HepG2 (cell line): ENCODE results near the gene MYOZ3. TPM values are rescaled to one million over a fixed set of nuclear protein-coding genes. Genes with fewer than 3 reads are reported as not detected.

Experiments
- ATAC-seq: fragments of 200-7000 bp; cut with Tn5 transposase; 3 replicates; pipeline ENCODE4 v1.9.1; 2020; ENCODE audit warnings: mild to moderate bottlenecking, moderate library complexity
- BruUV-seq: library from RNA; stranded (reverse); fragments of 400-500 nt; replicated peaks from 2 replicates; lab custom pipeline; 2021; lab: Mats Ljungman, UMichigan
- CTCF ChIA-PET: fragments of 300-600 bp; formaldehyde crosslinking; extraction: SDS; loops from one replicate; lab custom pipeline; 2021; ENCODE audit warnings: low total read pairs, inconsistent platforms, low intra/inter-chr PET ratio; lab: Yijun Ruan, JAX
- POLR2A ChIA-PET: fragments of 350-600 bp; sonication (Branson Sonifier 250); formaldehyde crosslinking; loops from one replicate; lab custom pipeline; 2020; ENCODE audit warnings: antibody characterized with exemption, inconsistent platforms; lab: Yijun Ruan, JAX
- DNase-seq: peaks from one replicate; pipeline ENCODE4 v3.0.0-alpha.2; 2015; ENCODE audit warnings: low spot score
- FAIRE-seq: peaks from 3 replicates; lab custom pipeline; 2011; peaks lifted over from hg19 to GRCh38; lab: Jason Lieb, UNC
- H2AFZ ChIP-seq: one replicate; pipeline ENCODE4 v1.6.1; 2011; ENCODE audit warnings: low read length, inconsistent platforms
- H3K27ac ChIP-seq: fragments of 300-600 bp; 3 replicates; pipeline ENCODE4 v1.8.0; 2011; ENCODE audit warnings: mixed run types, mild to moderate bottlenecking, mixed read lengths, low read length, inconsistent platforms; ENCODE audit not compliant: insufficient read depth; ENCODE audit errors: extremely low read length
- H3K27me3 ChIP-seq, 2 experiments: fragments of 200-600 bp in 1 of 2; 2 replicates in 1 of 2; 3 replicates in 1 of 2; pipeline versions ENCODE4 v1.6.0 to v1.8.0; 2011; ENCODE audit warnings: low read length in 2 of 2, mild to moderate bottlenecking in 2 of 2, moderate library complexity in 2 of 2, inconsistent platforms in 1 of 2; ENCODE audit not compliant: insufficient read depth in 2 of 2, control insufficient read depth in 1 of 2
- H3K36me3 ChIP-seq, 2 experiments: fragments of 200-600 bp in 1 of 2; replicated peaks in 1 of 2; 2 replicates in 1 of 2; 3 replicates in 1 of 2; pipeline versions ENCODE4 v1.5.1 to v1.8.0; 2011; ENCODE audit warnings: low read length in 2 of 2, inconsistent platforms in 1 of 2; ENCODE audit not compliant: insufficient read depth in 2 of 2, control insufficient read depth in 1 of 2
- H3K4me1 ChIP-seq: 2 replicates; pipeline ENCODE4 v1.5.1; 2012; ENCODE audit warnings: low read length, inconsistent platforms; ENCODE audit not compliant: insufficient read depth
- H3K4me2 ChIP-seq: 2 replicates; pipeline ENCODE4 v1.6.0; 2011; ENCODE audit warnings: low read depth, low read length, inconsistent platforms
- H3K4me3 ChIP-seq, 3 experiments: fragments of 200-600 bp in 1 of 3; sonication (generic), shearing (Covaris generic) in 1 of 3; replicated peaks in 1 of 3; 2 replicates each; pipeline ENCODE4 v1.5.1; 2011 to 2016; ENCODE audit warnings: low read length in 3 of 3, inconsistent platforms in 2 of 3, low read depth in 2 of 3, mild to moderate bottlenecking in 2 of 3, control low read depth in 1 of 3, mixed read lengths in 1 of 3; ENCODE audit not compliant: insufficient read depth in 1 of 3
- H3K79me2 ChIP-seq: one replicate; pipeline ENCODE4 v1.6.1; 2011; ENCODE audit warnings: low read length, inconsistent platforms; ENCODE audit not compliant: insufficient read depth
- H3K9ac ChIP-seq: 2 replicates; pipeline ENCODE4 v1.6.0; 2011; ENCODE audit warnings: mild to moderate bottlenecking, low read depth, low read length, inconsistent platforms; ENCODE audit not compliant: insufficient read depth
- H3K9me3 ChIP-seq: 2 replicates; pipeline ENCODE4 v1.5.1; 2012; ENCODE audit warnings: mild to moderate bottlenecking, low read length
- H4K20me1 ChIP-seq: 2 replicates; pipeline ENCODE4 v1.6.0; 2011; ENCODE audit warnings: inconsistent platforms, mild to moderate bottlenecking, low read length, moderate library complexity; ENCODE audit not compliant: insufficient read depth
- FOSL1 ChIP-seq: sonication (generic); formaldehyde crosslinking; IDR thresholded peaks from 2 replicates; pipeline ENCODE4 v1.9.0; 2021; ENCODE audit warnings: missing genetic modification reagents, borderline replicate concordance
- ZNF30 ChIP-seq: sonication (generic); formaldehyde crosslinking; IDR thresholded peaks from 2 replicates; pipeline ENCODE4 v1.5.0; 2020; ENCODE audit warnings: mild to moderate bottlenecking, missing genetic modification reagents
- WGBS: methylation state at CpG from one replicate; pipeline ENCODE4 v1.1.6; 2017; ENCODE audit warnings: low lambda C conversion rate; 5-methylcytosine and 5-hydroxymethylcytosine counted together
- in situ Hi-C: cut with HindIII; loops from 2 replicates; pipeline ENCODE4 v1.10.0; 2017; ENCODE audit warnings: low pct_unique_long_range_greater_than_20kb; ENCODE audit not compliant: extremely low pct_ligation_motif_present
- intact Hi-C: fragments of 100-400 bp; cut with micrococcal nuclease; formaldehyde crosslinking; loops from one replicate; pipeline ENCODE4 v1.10.0; 2022; ENCODE audit not compliant: unreplicated experiment
- polyA plus RNA-seq, 8 experiments: library from polyadenylated mRNA; depleted of rRNA in 3 of 8; stranded (reverse) in 7 of 8; unstranded in 1 of 8; fragments of >200 nt; fragmentation: Illumina TruSeq in 4 of 8; extraction: Trizol in 4 of 8; gene quantifications; 2 replicates each; pipeline versions ENCODE4 v1.2.1 to v1.2.3, GENCODE V29; 2011 to 2016; ENCODE audit warnings: low read depth in 4 of 8, missing spikeins in 1 of 8, mixed read lengths in 1 of 8; ENCODE audit not compliant: insufficient read depth in 1 of 8
- total RNA-seq, 5 experiments: library from RNA; depleted of rRNA; stranded (reverse); fragments of >200 nt; fragmentation: Illumina TruSeq; extraction: Trizol; gene quantifications; 2 replicates each; pipeline ENCODE4 v1.2.3, GENCODE V29; 2016; ENCODE audit warnings: low read depth in 1 of 5
- TF ChIP-seq, protein P1 (sequence below): sonication (generic); formaldehyde crosslinking; conservative IDR thresholded peaks from 2 replicates; pipeline ENCODE4 v1.8.1; 2023; ENCODE audit warnings: missing genetic modification reagents
- TF ChIP-seq, protein P2 (sequence below): sonication (generic); formaldehyde crosslinking; IDR thresholded peaks from 2 replicates; pipeline ENCODE4 v1.9.0; 2022; ENCODE audit warnings: missing genetic modification reagents, mild to moderate bottlenecking, borderline replicate concordance

MYOZ3 gene
- total and polyA plus RNA-seq, 2 of the 13 experiments (the other 11 are each of a cell fraction or from before 2014, with no cell fraction given): 0.05 TPM; not detected in 1

- in situ Hi-C loops (loop anchor here (5.0 kb wide), 1 partner anchor 59 kb away; no protein-coding TSS in a partner anchor), intact Hi-C loops (loop anchor here (5.0 kb wide), 1 partner anchor 309 kb away; no protein-coding TSS in a partner anchor)
- H3K36me3 ChIP-seq: no peaks in the 10 kb centered on the region
- H3K4me1 ChIP-seq: peaks cover 88% of the 10 kb centered on the region
- FAIRE-seq (no peak), DNase-seq (peak; percentile 15), ATAC-seq (no peak)
- WGBS: 4% methylated on average over 5 of the region's 9 CpGs
- peak overlapping the region; percentile 61 for H3K4me2 ChIP-seq
- no peak overlapping the region for H3K27ac ChIP-seq
- H3K9me3 ChIP-seq: no peaks in the 10 kb centered on the region
- BruUV-seq: no TSS peak
- no peaks in the 10 kb centered on the region for H3K79me2 ChIP-seq
- ChIA-PET POLR2A (interaction anchor here (1.1 kb wide), 1 partner anchor 10 kb away, joined by 3 read pairs; no protein-coding TSS in a partner anchor), CTCF (no interaction called here)
- H2AFZ ChIP-seq: no peak overlapping the region
- H3K4me3 ChIP-seq: peak overlapping the region in 2 of 3 experiments; percentile 2 to 39; a peak in 1 of 6 replicates
- no peak overlapping the region for H3K9ac ChIP-seq
- H4K20me1 ChIP-seq: no peaks in the 10 kb centered on the region
- TF ChIP-seq, protein P1, sequence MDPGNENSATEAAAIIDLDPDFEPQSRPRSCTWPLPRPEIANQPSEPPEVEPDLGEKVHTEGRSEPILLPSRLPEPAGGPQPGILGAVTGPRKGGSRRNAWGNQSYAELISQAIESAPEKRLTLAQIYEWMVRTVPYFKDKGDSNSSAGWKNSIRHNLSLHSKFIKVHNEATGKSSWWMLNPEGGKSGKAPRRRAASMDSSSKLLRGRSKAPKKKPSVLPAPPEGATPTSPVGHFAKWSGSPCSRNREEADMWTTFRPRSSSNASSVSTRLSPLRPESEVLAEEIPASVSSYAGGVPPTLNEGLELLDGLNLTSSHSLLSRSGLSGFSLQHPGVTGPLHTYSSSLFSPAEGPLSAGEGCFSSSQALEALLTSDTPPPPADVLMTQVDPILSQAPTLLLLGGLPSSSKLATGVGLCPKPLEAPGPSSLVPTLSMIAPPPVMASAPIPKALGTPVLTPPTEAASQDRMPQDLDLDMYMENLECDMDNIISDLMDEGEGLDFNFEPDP (CRISPR knock-in tag): 0 out of 2 replicates have a peak, but pooled peaks have one; percentile 49
- no peak for TF ChIP-seq FOSL1
- TF ChIP-seq, all 625 proteins: peak for 1
- H3K27me3 ChIP-seq: 0 out of 5 replicates have a peak, but pooled peaks cover 0 to 3% of the 10 kb centered on the region in 2 experiments
These were observed 20.0 kb upstream of the MYOZ3 start for GRCh38 chr5:150641006-150641570.

DNA sequence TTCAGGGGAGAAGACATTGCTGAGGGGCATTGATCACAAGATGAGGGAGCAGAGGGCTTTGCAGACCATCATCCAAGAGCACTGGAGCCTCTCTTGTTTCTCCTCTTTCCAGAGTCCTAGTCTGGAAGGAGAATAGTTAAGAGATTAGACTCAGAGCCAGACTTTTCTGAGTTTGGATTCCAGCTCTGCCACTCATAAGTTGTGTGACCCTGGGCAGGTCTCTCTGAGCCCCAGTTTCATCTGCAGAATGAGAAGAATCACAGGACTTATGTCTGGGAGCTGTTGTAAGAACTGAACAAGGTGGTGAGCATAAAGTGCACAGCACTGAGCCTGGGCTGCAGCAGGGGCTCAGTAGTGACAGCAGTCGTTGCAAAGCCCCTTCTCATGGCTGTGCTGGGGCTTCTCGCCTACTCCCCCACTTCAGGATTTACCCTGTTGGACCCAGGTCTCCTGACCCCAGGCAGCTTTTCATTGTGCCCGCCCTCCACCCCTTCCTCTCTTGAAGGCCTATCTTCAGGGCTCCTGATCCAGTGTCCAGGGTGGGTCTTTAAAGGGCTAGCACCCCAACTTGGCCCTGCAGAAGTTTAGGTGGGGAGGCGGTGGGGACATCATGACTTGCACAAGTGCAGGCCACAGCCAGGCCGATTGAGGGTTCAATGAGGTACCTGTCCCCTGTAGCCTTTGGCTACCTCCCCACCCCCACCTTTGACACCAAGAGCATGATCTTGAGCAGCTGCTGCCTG lies 19.1 kb upstream of the MYOZ3 start:
- Histone ChIP-seq H3K9me3 (no peaks in the 10 kb centered on the region), H3K27me3 (0 out of 5 replicates have a peak, but pooled peaks cover 0 to 3% of the 10 kb centered on the region in 2 experiments), H2AFZ (no peak overlapping the region), H3K36me3 (no peaks in the 10 kb centered on the region), H3K4me1 (peaks cover 81% of the 10 kb centered on the region), H3K79me2 (no peaks in the 10 kb centered on the region), H3K4me3 (no peak overlapping the region)
- 10% methylated on average over 4 of the region's 5 CpGs for WGBS
- intact Hi-C loops (loop anchor here (5.0 kb wide), 1 partner anchor 310 kb away; no protein-coding TSS in a partner anchor), in situ Hi-C loops (loop anchor here (5.0 kb wide), 1 partner anchor 60 kb away; no protein-coding TSS in a partner anchor)
- DNase-seq: no peak
- no TSS peak for BruUV-seq
- CTCF ChIA-PET: no interaction called here
- TF ChIP-seq, protein P2, sequence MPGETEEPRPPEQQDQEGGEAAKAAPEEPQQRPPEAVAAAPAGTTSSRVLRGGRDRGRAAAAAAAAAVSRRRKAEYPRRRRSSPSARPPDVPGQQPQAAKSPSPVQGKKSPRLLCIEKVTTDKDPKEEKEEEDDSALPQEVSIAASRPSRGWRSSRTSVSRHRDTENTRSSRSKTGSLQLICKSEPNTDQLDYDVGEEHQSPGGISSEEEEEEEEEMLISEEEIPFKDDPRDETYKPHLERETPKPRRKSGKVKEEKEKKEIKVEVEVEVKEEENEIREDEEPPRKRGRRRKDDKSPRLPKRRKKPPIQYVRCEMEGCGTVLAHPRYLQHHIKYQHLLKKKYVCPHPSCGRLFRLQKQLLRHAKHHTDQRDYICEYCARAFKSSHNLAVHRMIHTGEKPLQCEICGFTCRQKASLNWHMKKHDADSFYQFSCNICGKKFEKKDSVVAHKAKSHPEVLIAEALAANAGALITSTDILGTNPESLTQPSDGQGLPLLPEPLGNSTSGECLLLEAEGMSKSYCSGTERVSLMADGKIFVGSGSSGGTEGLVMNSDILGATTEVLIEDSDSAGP (CRISPR knock-in tag): 0 out of 2 replicates have a peak, but pooled peaks have one; percentile 17
- no peak for TF ChIP-seq ZNF30 (CRISPR knock-in tag)
- TF ChIP-seq, protein P1 (CRISPR knock-in tag): 0 out of 2 replicates have a peak, but pooled peaks have one; percentile 47
- TF ChIP-seq, all 625 proteins: peak for 2
- H4K20me1 ChIP-seq: no peaks in the 10 kb centered on the region
- H3K27ac ChIP-seq: no peak overlapping the region
- FAIRE-seq (no peak), ATAC-seq (no peak)
- POLR2A ChIA-PET: interaction anchor here (1.1 kb wide), 2 partner anchors 59 to 192 kb away, joined by 4 to 5 read pairs; partner anchors contain the start of gene RPS14
- H3K4me2 ChIP-seq: no peak overlapping the region
- no peak overlapping the region for H3K9ac ChIP-seq
